NT2/D1 (cell line): ENCODE results near the gene KRTAP10-4.
"Not testable (repeated sequence)": the region's sequence is repeated elsewhere in the genome, so short reads cannot be mapped to it uniquely, and the experiment has no call there.

ENCODE experiments used
- DNase-seq: peaks from one replicate; pipeline ENCODE4 v3.0.0-alpha.2; 2011; ENCODE audit warnings: low read depth, low spot score
- H3K27me3 ChIP-seq: 2 replicates; pipeline ENCODE4 v1.6.0; 2011; ENCODE audit warnings: mild to moderate bottlenecking; ENCODE audit not compliant: insufficient read length, insufficient read depth
- H3K36me3 ChIP-seq: 2 replicates; pipeline ENCODE4 v1.6.1; 2011; ENCODE audit warnings: mild to moderate bottlenecking, low read length, mixed read lengths; ENCODE audit not compliant: insufficient read depth, insufficient read length
- H3K4me1 ChIP-seq: 2 replicates; pipeline ENCODE4 v1.5.1; 2011; ENCODE audit not compliant: insufficient read depth, insufficient read length
- H3K4me3 ChIP-seq: 2 replicates; pipeline ENCODE4 v1.5.1; 2011; ENCODE audit warnings: low read depth; ENCODE audit not compliant: insufficient read length
- H3K9ac ChIP-seq: 2 replicates; pipeline ENCODE4 v1.6.0; 2011; ENCODE audit warnings: low read depth; ENCODE audit not compliant: insufficient read length
- H3K9me3 ChIP-seq: 2 replicates; pipeline ENCODE4 v1.5.1; 2011; ENCODE audit warnings: mild to moderate bottlenecking, low read length; ENCODE audit not compliant: insufficient read depth
- SUZ12 ChIP-seq: IDR thresholded peaks from 2 replicates; pipeline ENCODE4 v1.6.1; 2011; ENCODE audit not compliant: insufficient read length, insufficient read depth; ENCODE audit errors: extremely low read depth
- YY1 ChIP-seq: IDR thresholded peaks from 2 replicates; pipeline ENCODE4 v1.6.1; 2011; ENCODE audit not compliant: insufficient read length, insufficient read depth
- ZNF274 ChIP-seq: IDR thresholded peaks from 2 replicates; pipeline ENCODE4 v1.6.1; 2011; ENCODE audit warnings: mild to moderate bottlenecking, low read depth, low read length

Gene KRTAP10-4

DNA sequence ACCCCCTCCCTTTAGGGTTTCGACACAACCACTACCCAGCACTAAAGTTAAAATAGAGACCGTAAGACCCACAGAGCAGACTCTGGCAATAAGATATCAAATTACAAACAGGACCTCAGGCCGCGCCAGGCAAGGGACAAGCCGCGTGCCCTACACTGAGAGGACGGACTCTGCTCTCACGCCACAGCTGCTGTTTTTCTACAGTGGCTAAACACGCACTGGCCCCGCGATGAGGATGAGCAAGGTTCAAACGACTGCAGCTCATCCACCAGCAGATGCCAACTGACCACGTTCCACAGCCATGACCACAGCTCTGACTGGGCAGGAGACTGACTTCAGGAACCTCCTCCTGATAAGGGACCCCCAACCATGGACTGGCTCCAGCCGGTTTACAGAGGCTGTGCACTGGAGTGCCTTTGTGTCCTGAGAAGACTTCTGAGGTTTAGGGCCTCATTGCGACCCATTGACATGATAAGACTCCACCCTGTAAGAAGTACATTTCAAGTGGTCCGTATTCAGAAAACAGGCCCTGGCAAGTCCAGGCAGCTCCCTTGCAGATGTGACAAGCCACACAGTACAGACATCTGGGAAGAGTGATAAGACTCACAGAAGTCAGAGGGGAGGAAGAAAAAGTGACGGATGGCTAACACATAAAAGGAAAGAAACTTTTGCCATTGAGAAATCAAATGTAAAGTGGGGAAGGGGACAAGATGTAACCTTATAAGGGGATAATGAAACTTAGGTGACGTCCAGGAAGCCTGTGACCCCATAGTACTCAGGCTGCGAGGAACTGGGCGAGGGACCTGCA lies 20.3 kb downstream of the KRTAP10-4 start:
- no peaks in the 10 kb centered on the region for H3K27me3 ChIP-seq
- H3K4me1 ChIP-seq = peaks cover 11% of the 10 kb centered on the region
- TF ChIP-seq SUZ12 = no peak
- TF ChIP-seq ZNF274 = no peak
- TF ChIP-seq YY1 = no peak
- no peak overlapping the region for H3K4me3 ChIP-seq
- peaks cover 9% of the 10 kb centered on the region for H3K9me3 ChIP-seq
- H3K36me3 ChIP-seq = no peaks in the 10 kb centered on the region
- DNase-seq = no peak
- H3K9ac ChIP-seq = no peak overlapping the region

DNA sequence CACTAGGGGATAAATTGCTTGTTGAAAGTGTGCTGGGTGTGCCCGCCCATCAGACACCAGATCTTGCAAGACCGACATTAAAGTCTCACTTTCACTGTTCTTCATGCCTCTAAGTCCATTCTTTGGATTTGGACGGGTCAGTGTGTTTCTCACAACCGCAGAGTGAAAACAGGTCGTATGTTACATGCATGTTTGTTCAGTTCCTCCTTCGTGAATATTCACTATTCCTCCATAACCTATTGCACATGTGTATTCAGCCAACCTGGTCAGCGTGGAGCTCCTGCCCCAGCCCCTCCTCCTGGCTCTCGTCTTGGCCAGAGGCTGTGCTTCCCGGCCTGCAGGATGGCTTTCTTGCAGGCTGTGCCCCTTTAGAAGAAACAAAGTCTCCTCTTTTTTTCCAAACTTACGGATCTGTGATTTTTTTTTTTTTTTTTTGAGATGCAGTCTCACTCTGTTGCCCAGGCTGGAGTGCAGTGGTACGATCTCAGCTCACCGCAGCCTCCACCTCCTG lies 20.9 kb downstream of the KRTAP10-4 start:
- H3K9ac ChIP-seq = no peak overlapping the region
- H3K27me3 ChIP-seq = no peaks in the 10 kb centered on the region
- no peak overlapping the region for H3K4me3 ChIP-seq
- no peaks in the 10 kb centered on the region for H3K36me3 ChIP-seq
- DNase-seq = no peak
- TF ChIP-seq SUZ12 = no peak
- TF ChIP-seq YY1 = no peak
- no peak for TF ChIP-seq ZNF274
- peaks cover 11% of the 10 kb centered on the region for H3K4me1 ChIP-seq
- peaks cover 13% of the 10 kb centered on the region for H3K9me3 ChIP-seq

DNA sequence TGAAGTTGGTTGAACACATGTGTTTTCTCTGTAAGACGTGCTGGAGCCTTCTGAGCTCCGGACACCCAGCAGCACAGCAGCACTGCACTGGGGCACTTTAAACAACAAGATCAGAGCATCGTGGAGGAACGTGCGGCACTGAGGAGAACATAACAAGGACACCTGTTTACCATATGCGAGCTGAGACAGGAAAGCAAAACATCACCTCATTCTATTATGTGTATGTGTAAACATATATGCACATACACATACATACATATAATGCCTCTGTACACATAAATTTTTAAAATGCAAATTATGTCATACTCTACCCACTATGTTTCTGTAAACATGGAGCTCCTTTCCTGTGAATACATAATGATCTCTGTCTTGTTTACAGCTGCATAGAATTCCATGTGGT lies 22.0 kb downstream of the KRTAP10-4 start:
- H3K4me1 ChIP-seq = peaks cover 9% of the 10 kb centered on the region
- DNase-seq = no peak
- no peaks in the 10 kb centered on the region for H3K36me3 ChIP-seq
- H3K9ac ChIP-seq = no peak overlapping the region
- peaks cover 13% of the 10 kb centered on the region for H3K9me3 ChIP-seq
- TF ChIP-seq YY1 = no peak
- H3K27me3 ChIP-seq = no peaks in the 10 kb centered on the region
- no peak overlapping the region for H3K4me3 ChIP-seq

DNA sequence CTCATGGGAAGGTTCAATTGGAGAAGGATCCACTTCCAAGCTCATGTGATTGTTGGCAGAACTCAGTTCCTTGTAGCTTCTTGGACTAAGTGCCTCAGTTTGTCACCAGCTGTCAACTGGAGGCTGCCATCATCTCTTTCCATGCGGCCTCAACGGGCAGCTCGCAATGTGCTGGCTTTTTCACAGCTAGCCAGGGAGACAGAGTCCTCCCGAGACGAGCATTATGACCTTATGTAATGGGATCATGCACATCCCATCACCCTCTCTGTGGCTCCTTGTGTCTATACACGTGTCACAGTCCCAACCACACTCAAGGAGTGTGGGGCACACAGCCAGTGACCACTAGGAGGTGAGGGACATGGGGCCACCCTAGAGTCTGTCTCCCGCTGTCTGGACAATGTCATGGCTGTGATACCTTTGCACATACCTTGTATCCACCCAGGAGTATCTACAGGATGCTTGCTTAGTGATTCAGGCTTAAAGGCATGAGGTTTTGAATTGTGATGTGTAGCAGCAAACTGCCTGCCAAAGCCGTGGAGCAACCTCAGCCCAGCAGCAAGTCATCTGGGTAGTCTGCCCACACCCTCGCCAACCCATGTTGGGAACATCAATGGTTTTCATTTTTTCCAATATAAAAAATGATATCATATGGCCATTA lies 22.7 kb downstream of the KRTAP10-4 start:
- H3K27me3 ChIP-seq = no peaks in the 10 kb centered on the region
- no peaks in the 10 kb centered on the region for H3K36me3 ChIP-seq
- TF ChIP-seq YY1 (no peak), SUZ12 (no peak), ZNF274 (no peak)
- H3K9ac ChIP-seq = no peak overlapping the region
- H3K4me3 ChIP-seq = no peak overlapping the region
- DNase-seq = no peak
- peaks cover 9% of the 10 kb centered on the region for H3K4me1 ChIP-seq
- peaks cover 13% of the 10 kb centered on the region for H3K9me3 ChIP-seq

DNA sequence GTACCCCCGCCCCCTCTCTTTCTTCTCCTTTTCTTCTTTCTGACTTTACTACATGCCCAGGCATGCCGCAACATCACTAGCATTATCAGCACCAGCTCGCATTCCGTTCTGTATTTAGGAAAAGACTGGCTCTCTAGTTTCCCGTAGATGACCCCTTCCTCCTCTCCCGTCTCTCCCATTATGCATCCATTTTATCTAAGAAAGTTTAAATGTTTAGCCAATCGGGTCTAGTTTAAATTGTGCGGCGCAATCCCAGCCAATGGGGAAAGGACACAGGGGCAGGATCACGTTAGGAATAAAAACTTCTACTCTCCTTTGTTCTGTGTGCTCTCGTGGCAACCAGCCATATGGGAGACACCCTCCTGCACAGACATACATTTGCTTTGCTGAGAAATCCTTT lies 24.5 kb downstream of the KRTAP10-4 start:
- TF ChIP-seq SUZ12 (no peak), YY1 (no peak), ZNF274 (no peak)
- DNase-seq = no peak
- Histone ChIP-seq H3K9me3 (peaks cover 13% of the 10 kb centered on the region), H3K4me1 (peaks cover 2% of the 10 kb centered on the region), H3K9ac (no peak overlapping the region), H3K36me3 (no peaks in the 10 kb centered on the region), H3K27me3 (no peaks in the 10 kb centered on the region), H3K4me3 (no peak overlapping the region)

DNA sequence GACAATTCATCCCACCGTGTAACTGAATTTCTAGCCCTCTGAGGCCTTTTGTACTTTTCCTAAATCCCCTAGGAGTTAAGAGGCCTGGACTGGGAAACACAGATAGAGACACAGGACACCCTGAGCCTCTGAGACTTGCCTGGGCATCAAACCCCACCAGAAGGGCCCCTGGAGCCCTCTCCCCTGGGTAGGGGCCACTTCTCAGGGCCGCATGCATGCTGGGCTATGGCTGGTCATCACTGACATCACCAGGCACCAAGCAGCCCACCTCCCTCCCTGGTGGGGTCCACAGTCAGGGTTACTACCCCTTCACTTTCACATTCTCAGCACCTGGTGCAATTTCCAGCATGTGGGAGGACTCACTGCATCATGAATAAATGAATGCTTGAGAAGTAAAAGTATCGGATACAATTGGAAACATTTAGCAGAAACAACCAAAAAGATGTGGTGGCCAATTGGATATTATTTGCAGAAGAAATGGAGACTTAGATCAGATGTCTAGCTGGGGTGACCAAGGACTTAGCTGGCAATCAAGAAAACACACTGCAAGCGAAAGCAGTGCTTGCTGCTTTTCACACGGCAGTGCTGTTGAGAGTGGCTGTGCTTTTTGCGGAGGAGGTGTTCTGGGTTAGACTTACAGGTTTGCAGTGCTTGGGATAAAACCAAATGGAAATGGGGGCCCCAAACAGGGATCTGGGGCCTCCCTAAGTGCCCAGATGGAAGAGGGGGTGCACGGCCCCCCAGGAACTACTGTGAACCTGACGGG lies 25.9 kb downstream of the KRTAP10-4 start:
- H3K36me3 ChIP-seq = no peaks in the 10 kb centered on the region
- DNase-seq = no peak
- H3K9me3 ChIP-seq = peaks cover 13% of the 10 kb centered on the region
- no peak overlapping the region for H3K9ac ChIP-seq
- no peaks in the 10 kb centered on the region for H3K4me1 ChIP-seq
- H3K27me3 ChIP-seq = no peaks in the 10 kb centered on the region
- no peak overlapping the region for H3K4me3 ChIP-seq
- TF ChIP-seq SUZ12 (no peak), YY1 (no peak), ZNF274 (no peak)

DNA sequence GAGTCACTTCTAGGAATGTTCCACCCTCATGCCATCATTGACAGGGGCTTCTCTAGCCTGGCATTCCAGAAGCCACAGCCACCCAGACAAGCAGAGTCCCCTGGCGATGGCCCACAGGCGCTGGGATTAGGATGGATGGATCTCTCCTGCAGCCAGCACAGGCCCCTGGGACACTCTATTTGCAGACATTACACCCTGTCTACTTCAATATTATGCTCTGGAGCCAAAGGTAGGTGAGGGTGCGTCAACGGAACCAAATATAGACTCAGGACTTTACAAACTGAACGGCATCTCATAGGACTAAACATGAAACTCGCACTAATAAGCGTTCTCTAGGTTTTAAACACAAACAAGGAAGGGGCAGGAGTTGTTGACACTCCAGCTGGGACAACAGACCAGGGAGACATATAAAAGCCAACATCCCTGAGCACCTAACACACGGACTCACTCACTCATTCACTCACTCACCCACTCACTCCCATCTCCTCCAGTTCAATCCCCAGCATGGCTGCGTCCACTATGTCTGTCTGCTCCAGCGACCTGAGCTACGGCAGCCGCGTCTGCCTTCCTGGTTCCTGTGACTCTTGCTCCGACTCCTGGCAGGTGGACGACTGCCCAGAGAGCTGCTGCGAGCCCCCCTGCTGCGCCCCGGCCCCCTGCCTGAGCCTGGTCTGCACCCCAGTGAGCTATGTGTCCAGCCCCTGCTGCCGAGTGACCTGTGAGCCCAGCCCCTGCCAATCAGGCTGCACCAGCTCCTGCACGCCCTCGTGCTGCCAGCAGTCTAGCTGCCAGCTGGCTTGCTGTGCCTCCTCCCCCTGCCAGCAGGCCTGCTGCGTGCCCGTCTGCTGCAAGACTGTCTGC lies 26.8 kb downstream of the KRTAP10-4 start, which contains the start of gene KRTAP10-7:
Gene KRTAP10-7, plus strand, starts transcription at position 480 of the 861 bp plus-strand sequence. Its CDS starts 25 bp downstream, at position 505.
- peaks cover 13% of the 10 kb centered on the region for H3K9me3 ChIP-seq
- H3K4me1 ChIP-seq, H3K27me3 ChIP-seq, H3K4me3 ChIP-seq, DNase-seq, H3K9ac ChIP-seq, H3K36me3 ChIP-seq: not testable (repeated sequence)

DNA sequence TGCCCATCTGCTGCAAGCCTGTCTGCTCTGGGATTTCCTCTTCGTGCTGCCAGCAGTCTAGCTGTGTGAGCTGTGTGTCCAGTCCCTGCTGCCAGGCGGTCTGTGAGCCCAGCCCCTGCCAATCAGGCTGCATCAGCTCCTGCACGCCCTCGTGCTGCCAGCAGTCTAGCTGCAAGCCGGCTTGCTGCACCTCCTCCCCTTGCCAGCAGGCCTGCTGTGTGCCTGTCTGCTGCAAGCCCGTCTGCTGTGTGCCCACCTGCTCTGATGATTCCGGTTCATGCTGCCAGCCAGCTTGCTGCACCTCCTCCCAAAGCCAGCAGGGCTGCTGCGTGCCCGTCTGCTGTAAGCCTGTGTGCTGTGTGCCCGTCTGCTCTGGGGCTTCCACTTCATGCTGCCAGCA lies 27.6 kb downstream of the KRTAP10-4 start:
- H3K9me3 ChIP-seq = peaks cover 13% of the 10 kb centered on the region
- not testable (repeated sequence) for H3K27me3 ChIP-seq, H3K4me1 ChIP-seq, H3K9ac ChIP-seq, H3K4me3 ChIP-seq, H3K36me3 ChIP-seq, DNase-seq
